Hepatocyte (in vitro differentiated cells): ENCODE measurements around the gene KIAA0825.

ENCODE experiments used
- EZH2 ChIP-seq: fragments of 200-600 bp; sonication (generic); IDR thresholded peaks from 2 replicates; pipeline ENCODE4 v1.6.1; 2016; ENCODE audit warnings: antibody characterized with exemption, mild to moderate bottlenecking, borderline replicate concordance
- EZH2phosphoT487 ChIP-seq: fragments of 200-600 bp; sonication (generic); IDR thresholded peaks from one replicate; pipeline ENCODE4 v1.6.1; 2018; ENCODE audit warnings: antibody characterized with exemption, mild to moderate bottlenecking, low read depth, moderate library complexity; ENCODE audit not compliant: unreplicated experiment, severe bottlenecking
- TF ChIP-seq, protein P1 (sequence below): fragments of 200-600 bp; sonication (generic); IDR thresholded peaks from 2 replicates; pipeline ENCODE4 v1.5.1; 2016; ENCODE audit warnings: antibody characterized with exemption, mild to moderate bottlenecking; ENCODE audit not compliant: poor library complexity

DNA sequence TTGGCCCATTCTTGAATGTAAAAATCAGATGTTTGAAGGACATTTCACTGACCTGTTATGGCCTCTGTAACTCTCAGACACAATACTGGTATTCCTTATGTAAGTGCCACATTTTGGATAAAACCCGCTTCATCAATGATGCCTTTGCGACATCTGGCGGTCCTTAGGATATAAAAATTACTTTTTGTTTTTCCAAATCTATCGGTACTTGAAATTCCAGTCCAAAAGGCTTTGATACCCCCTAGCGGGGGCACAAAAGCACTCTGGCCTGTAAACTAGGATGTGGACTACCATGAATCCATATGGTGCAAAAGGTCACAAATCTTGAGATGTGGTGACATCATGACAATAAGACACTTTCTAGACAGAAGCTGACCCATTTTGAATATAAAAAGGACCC, 291.8 kb downstream of the KIAA0825 start:
- TF ChIP-seq, protein P1, sequence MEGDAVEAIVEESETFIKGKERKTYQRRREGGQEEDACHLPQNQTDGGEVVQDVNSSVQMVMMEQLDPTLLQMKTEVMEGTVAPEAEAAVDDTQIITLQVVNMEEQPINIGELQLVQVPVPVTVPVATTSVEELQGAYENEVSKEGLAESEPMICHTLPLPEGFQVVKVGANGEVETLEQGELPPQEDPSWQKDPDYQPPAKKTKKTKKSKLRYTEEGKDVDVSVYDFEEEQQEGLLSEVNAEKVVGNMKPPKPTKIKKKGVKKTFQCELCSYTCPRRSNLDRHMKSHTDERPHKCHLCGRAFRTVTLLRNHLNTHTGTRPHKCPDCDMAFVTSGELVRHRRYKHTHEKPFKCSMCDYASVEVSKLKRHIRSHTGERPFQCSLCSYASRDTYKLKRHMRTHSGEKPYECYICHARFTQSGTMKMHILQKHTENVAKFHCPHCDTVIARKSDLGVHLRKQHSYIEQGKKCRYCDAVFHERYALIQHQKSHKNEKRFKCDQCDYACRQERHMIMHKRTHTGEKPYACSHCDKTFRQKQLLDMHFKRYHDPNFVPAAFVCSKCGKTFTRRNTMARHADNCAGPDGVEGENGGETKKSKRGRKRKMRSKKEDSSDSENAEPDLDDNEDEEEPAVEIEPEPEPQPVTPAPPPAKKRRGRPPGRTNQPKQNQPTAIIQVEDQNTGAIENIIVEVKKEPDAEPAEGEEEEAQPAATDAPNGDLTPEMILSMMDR: no peak
- no peak for TF ChIP-seq EZH2phosphoT487
- no peak for TF ChIP-seq EZH2
